Fibroblast of lung (primary cell): Measurements from ENCODE around the gene TUBD1. TPM values are rescaled to one million over a fixed set of nuclear protein-coding genes. Genes with fewer than 3 reads are reported as not detected.

Source experiments
- DNase-seq, 2 donors: peaks; one replicate each; pipeline versions ENCODE4 v3.0.0 to v3.0.0-alpha.2; 2010; ENCODE audit warnings: low read depth in 2 of 2
- H2AFZ ChIP-seq: 2 replicates; pipeline ENCODE4 v1.5.1; 2012; ENCODE audit warnings: low read length, control low read depth, inconsistent platforms
- H3K27ac ChIP-seq: 2 replicates; pipeline ENCODE4 v1.5.1; 2011; ENCODE audit warnings: low read length, control low read depth; ENCODE audit not compliant: insufficient read depth
- H3K27me3 ChIP-seq: 2 replicates; pipeline ENCODE4 v1.5.1; 2011; ENCODE audit warnings: mild to moderate bottlenecking, low read length; ENCODE audit not compliant: control insufficient read depth, insufficient read depth
- H3K36me3 ChIP-seq: 2 replicates; pipeline ENCODE4 v1.5.1; 2011; ENCODE audit warnings: low read length; ENCODE audit not compliant: control insufficient read depth, insufficient read depth
- H3K4me1 ChIP-seq: 2 replicates; pipeline ENCODE4 v1.5.1; 2011; ENCODE audit warnings: low read length; ENCODE audit not compliant: control insufficient read depth, insufficient read depth; ENCODE audit errors: extremely low read depth
- H3K4me2 ChIP-seq: 2 replicates; pipeline ENCODE4 v1.5.1; 2011; ENCODE audit warnings: low read length, control low read depth; ENCODE audit not compliant: insufficient read depth; ENCODE audit errors: extremely low read depth
- H3K4me3 ChIP-seq, 4 experiments: fragments of 200-600 bp in 1 of 4; sonication (generic) in 1 of 4; replicated peaks in 1 of 4; 2 replicates each; pipeline ENCODE4 v1.5.1; 2011 to 2016; ENCODE audit warnings: low read length in 4 of 4, low read depth in 3 of 4, mild to moderate bottlenecking in 3 of 4, control low read depth in 2 of 4, inconsistent platforms in 1 of 4, mixed read lengths in 1 of 4; ENCODE audit not compliant: insufficient read depth in 1 of 4; ENCODE audit errors: control extremely low read depth in 1 of 4
- H3K79me2 ChIP-seq: 2 replicates; pipeline ENCODE4 v1.5.1; 2012; ENCODE audit warnings: mild to moderate bottlenecking, low read length, inconsistent platforms; ENCODE audit not compliant: control insufficient read depth, insufficient read depth
- H3K9ac ChIP-seq: 2 replicates; pipeline ENCODE4 v1.5.1; 2011; ENCODE audit warnings: mild to moderate bottlenecking, low read length, control low read depth; ENCODE audit not compliant: insufficient read depth
- H3K9me3 ChIP-seq: 2 replicates; pipeline ENCODE4 v1.5.1; 2012; ENCODE audit warnings: low read depth, low read length; ENCODE audit not compliant: control insufficient read depth, insufficient read depth
- H4K20me1 ChIP-seq: 2 replicates; pipeline ENCODE4 v1.5.1; 2011; ENCODE audit warnings: low read length; ENCODE audit not compliant: control insufficient read depth, insufficient read depth; ENCODE audit errors: extremely low read depth
- EZH2 ChIP-seq: IDR thresholded peaks from 2 replicates; pipeline ENCODE4 v1.5.1; 2012; ENCODE audit warnings: low read length, control low read depth, mild to moderate bottlenecking; ENCODE audit errors: missing control alignments
- polyA plus RNA-seq, 2 donors: library from polyadenylated mRNA; depleted of rRNA in 1 of 2; stranded (reverse) in 1 of 2; unstranded in 1 of 2; fragments of >200 nt; gene quantifications; 2 replicates each; pipeline ENCODE4 v1.2.1, GENCODE V29; 2011 to 2012; ENCODE audit warnings: missing spikeins in 1 of 2
- total RNA-seq: library from RNA; depleted of rRNA; stranded (reverse); fragments of >200 nt; gene quantifications from 2 replicates; pipeline ENCODE4 v1.2.1, GENCODE V29; 2014
- TF ChIP-seq, protein P1 (sequence below), 2 donors: IDR thresholded peaks in 1 of 2; conservative IDR thresholded peaks in 1 of 2; 1 replicate in 1 of 2; 2 replicates in 1 of 2; pipeline ENCODE4 v1.5.1; 2011 to 2012; ENCODE audit warnings: low read length in 2 of 2, control low read depth in 1 of 2, inconsistent platforms in 1 of 2, low read depth in 1 of 2, mild to moderate bottlenecking in 1 of 2

Gene TUBD1
- total and polyA plus RNA-seq, 2 donors (not counting 1 experiment from before 2014, with no cell fraction given), result 3.6 to 5.6 TPM

GRCh38 chr17:59872351-59872750, 20.4 kb downstream of the TUBD1 start:
- no peak for TF ChIP-seq EZH2
- TF ChIP-seq, protein P1, sequence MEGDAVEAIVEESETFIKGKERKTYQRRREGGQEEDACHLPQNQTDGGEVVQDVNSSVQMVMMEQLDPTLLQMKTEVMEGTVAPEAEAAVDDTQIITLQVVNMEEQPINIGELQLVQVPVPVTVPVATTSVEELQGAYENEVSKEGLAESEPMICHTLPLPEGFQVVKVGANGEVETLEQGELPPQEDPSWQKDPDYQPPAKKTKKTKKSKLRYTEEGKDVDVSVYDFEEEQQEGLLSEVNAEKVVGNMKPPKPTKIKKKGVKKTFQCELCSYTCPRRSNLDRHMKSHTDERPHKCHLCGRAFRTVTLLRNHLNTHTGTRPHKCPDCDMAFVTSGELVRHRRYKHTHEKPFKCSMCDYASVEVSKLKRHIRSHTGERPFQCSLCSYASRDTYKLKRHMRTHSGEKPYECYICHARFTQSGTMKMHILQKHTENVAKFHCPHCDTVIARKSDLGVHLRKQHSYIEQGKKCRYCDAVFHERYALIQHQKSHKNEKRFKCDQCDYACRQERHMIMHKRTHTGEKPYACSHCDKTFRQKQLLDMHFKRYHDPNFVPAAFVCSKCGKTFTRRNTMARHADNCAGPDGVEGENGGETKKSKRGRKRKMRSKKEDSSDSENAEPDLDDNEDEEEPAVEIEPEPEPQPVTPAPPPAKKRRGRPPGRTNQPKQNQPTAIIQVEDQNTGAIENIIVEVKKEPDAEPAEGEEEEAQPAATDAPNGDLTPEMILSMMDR (conservative IDR thresholded peaks at IDR 0.05 in 1 of 2, IDR thresholded peaks at IDR 0.05 in 1 of 2; ENCODE audit: low read depth in 1 of 2, low read length in 2 of 2), result no peak
- Histone ChIP-seq H3K27ac (no peak overlapping the region), H2AFZ (no peak overlapping the region), H3K4me1 (no peaks in the 10 kb centered on the region), H3K4me2 (no peak overlapping the region), H3K36me3 (no peaks in the 10 kb centered on the region), H4K20me1 (no peaks in the 10 kb centered on the region), H3K9me3 (no peaks in the 10 kb centered on the region), H3K9ac (no peak overlapping the region), H3K27me3 (no peaks in the 10 kb centered on the region), H3K4me3 (no peak overlapping the region), H3K79me2 (no peaks in the 10 kb centered on the region)
- DNase-seq, result no peak

DNA sequence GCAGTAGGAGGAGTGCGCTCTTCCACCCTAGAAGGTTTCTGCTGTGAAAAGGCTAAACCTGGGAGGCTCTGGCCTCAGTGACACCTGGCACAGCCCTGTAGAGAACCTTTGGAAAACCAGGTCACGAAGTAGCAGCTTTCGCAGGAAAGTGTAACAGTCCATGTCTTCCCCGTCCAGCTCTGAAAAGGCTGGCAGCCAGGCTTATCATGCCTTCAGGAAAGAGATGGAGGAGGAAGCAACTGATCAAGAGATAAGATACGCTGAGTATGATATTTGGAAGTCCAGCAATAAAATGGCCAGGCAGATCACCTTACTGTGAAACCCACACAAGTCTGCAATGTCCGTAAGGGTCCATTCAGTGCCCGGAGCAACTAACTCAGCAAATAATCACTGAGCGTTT, 22.3 kb downstream of the TUBD1 start:
- no peak for DNase-seq
- Histone ChIP-seq H3K36me3 (no peaks in the 10 kb centered on the region), H2AFZ (no peak overlapping the region), H3K9me3 (no peaks in the 10 kb centered on the region), H3K4me3 (no peak overlapping the region), H4K20me1 (no peaks in the 10 kb centered on the region), H3K27me3 (no peaks in the 10 kb centered on the region), H3K4me2 (no peak overlapping the region), H3K9ac (no peak overlapping the region), H3K4me1 (no peaks in the 10 kb centered on the region), H3K79me2 (no peaks in the 10 kb centered on the region), H3K27ac (no peak overlapping the region)
- TF ChIP-seq, protein P1 (conservative IDR thresholded peaks at IDR 0.05 in 1 of 2, IDR thresholded peaks at IDR 0.05 in 1 of 2; ENCODE audit: low read depth in 1 of 2, low read length in 2 of 2), result no peak
- TF ChIP-seq EZH2, result no peak

DNA sequence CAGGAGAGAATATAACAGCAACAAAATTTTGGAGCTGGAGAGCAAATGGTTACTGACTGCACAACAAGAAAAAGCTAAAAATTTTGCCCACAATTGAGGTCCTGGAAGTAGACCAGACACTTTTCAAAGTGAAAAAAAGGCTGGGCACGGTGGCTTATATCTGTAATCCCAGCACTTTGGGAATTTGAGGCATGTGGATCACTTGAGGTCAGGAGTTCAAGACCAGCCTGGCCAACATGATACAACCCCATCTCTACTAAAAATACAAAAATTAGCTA, 22.9 kb downstream of the TUBD1 start:
- no peak for DNase-seq
- H4K20me1 ChIP-seq, result no peaks in the 10 kb centered on the region
- H3K4me2 ChIP-seq, result no peak overlapping the region
- no peak overlapping the region for H3K9ac ChIP-seq
- TF ChIP-seq, protein P1 (conservative IDR thresholded peaks at IDR 0.05 in 1 of 2, IDR thresholded peaks at IDR 0.05 in 1 of 2; ENCODE audit: low read depth in 1 of 2, low read length in 2 of 2), result no peak
- TF ChIP-seq EZH2, result no peak
- no peaks in the 10 kb centered on the region for H3K9me3 ChIP-seq
- H3K36me3 ChIP-seq, result no peaks in the 10 kb centered on the region
- no peaks in the 10 kb centered on the region for H3K4me1 ChIP-seq
- H2AFZ ChIP-seq, result no peak overlapping the region
- H3K79me2 ChIP-seq, result no peaks in the 10 kb centered on the region
- H3K27ac ChIP-seq, result no peak overlapping the region
- H3K27me3 ChIP-seq, result no peaks in the 10 kb centered on the region
- no peak overlapping the region for H3K4me3 ChIP-seq
